WTC11 (cell line): ENCODE data around the gene MGRN1. TPM values are rescaled to one million over a fixed set of nuclear protein-coding genes. Genes with fewer than 3 reads are reported as not detected.

Source experiments
- ATAC-seq: fragments of 200-7000 bp; cut with Tn5 transposase; 2 replicates; pipeline ENCODE4 v1.10.0; 2021; ENCODE audit warnings: mild to moderate bottlenecking, moderate library complexity
- CTCF ChIA-PET: fragments of 300-600 bp; sonication (Branson Sonifier 250); formaldehyde crosslinking; loops from one replicate; lab custom pipeline; 2021; ENCODE audit warnings: antibody characterized with exemption; lab: Charles Lee
- POLR2A ChIA-PET: fragments of 350-600 bp; sonication (Branson Sonifier 250); formaldehyde crosslinking; loops from one replicate; lab custom pipeline; 2021; ENCODE audit warnings: antibody characterized with exemption; lab: Charles Lee
- DNase-seq: peaks from one replicate; pipeline ENCODE4 v3.0.0; 2021; ENCODE audit warnings: low spot score
- H3K27ac Mint-ChIP-seq: 2 replicates; pipeline ENCODE4 v1.8.0; 2021; ENCODE audit warnings: mixed read lengths
- H3K27me3 Mint-ChIP-seq: 2 replicates; pipeline ENCODE4 v1.8.0; 2021; ENCODE audit warnings: low read depth, mild to moderate bottlenecking, moderate library complexity, mixed read lengths
- H3K36me3 Mint-ChIP-seq: 2 replicates; pipeline ENCODE4 v1.8.0; 2021; ENCODE audit warnings: mixed read lengths
- H3K4me1 Mint-ChIP-seq: 2 replicates; pipeline ENCODE4 v1.8.0; 2022; ENCODE audit warnings: mixed read lengths
- H3K4me3 Mint-ChIP-seq: 2 replicates; pipeline ENCODE4 v1.8.0; 2021; ENCODE audit warnings: mild to moderate bottlenecking, moderate library complexity, mixed read lengths
- H3K9me3 Mint-ChIP-seq: 2 replicates; pipeline ENCODE4 v1.8.0; 2021; ENCODE audit warnings: mixed read lengths
- ARID4B ChIP-seq: sonication (generic); formaldehyde crosslinking; IDR thresholded peaks from 2 replicates; pipeline ENCODE4 v1.8.0; 2023; ENCODE audit warnings: missing genetic modification reagents, mild to moderate bottlenecking, borderline replicate concordance
- ATF3 ChIP-seq: sonication (generic); formaldehyde crosslinking; conservative IDR thresholded peaks from 2 replicates; pipeline ENCODE4 v1.8.1; 2022; ENCODE audit warnings: mild to moderate bottlenecking, missing genetic modification reagents
- CBFB ChIP-seq: sonication (generic); formaldehyde crosslinking; IDR thresholded peaks from 2 replicates; pipeline ENCODE4 v1.8.1; 2022; ENCODE audit warnings: mild to moderate bottlenecking, low read depth, missing genetic modification reagents
- ELF4 ChIP-seq: sonication (generic); formaldehyde crosslinking; IDR thresholded peaks from 2 replicates; pipeline ENCODE4 v1.8.1; 2022; ENCODE audit warnings: low read depth, mild to moderate bottlenecking, moderate library complexity, missing genetic modification reagents
- FOXJ3 ChIP-seq: sonication (generic); formaldehyde crosslinking; IDR thresholded peaks from 2 replicates; pipeline ENCODE4 v1.9.0; 2021; ENCODE audit warnings: missing genetic modification reagents, mild to moderate bottlenecking, borderline replicate concordance
- FOXK1 ChIP-seq: sonication (generic); formaldehyde crosslinking; IDR thresholded peaks from 2 replicates; pipeline ENCODE4 v1.8.0; 2022; ENCODE audit warnings: mild to moderate bottlenecking, moderate library complexity, missing genetic modification reagents
- FOXP1 ChIP-seq: sonication (generic); formaldehyde crosslinking; IDR thresholded peaks from 2 replicates; pipeline ENCODE4 v1.8.0; 2022; ENCODE audit warnings: missing genetic modification reagents, mild to moderate bottlenecking, moderate library complexity, borderline replicate concordance
- HMGXB4 ChIP-seq: sonication (generic); formaldehyde crosslinking; IDR thresholded peaks from 2 replicates; pipeline ENCODE4 v1.8.1; 2023; ENCODE audit warnings: mild to moderate bottlenecking, moderate library complexity, missing genetic modification reagents
- IRF1 ChIP-seq: sonication (generic); formaldehyde crosslinking; IDR thresholded peaks from 2 replicates; pipeline ENCODE4 v1.8.0; 2023; ENCODE audit warnings: missing genetic modification reagents
- IRF2 ChIP-seq: sonication (generic); formaldehyde crosslinking; IDR thresholded peaks from 2 replicates; pipeline ENCODE4 v1.8.0; 2022; ENCODE audit warnings: low read depth, missing genetic modification reagents, borderline replicate concordance
- JAZF1 ChIP-seq: fragments of 250-450 bp; sonication (Bioruptor Pico); IDR thresholded peaks from 2 replicates; pipeline ENCODE4 v1.9.0; 2021; ENCODE audit warnings: moderate library complexity, mild to moderate bottlenecking, inconsistent platforms
- JUN ChIP-seq: sonication (generic); formaldehyde crosslinking; IDR thresholded peaks from 2 replicates; pipeline ENCODE4 v1.8.0; 2023; ENCODE audit warnings: mild to moderate bottlenecking, missing genetic modification reagents
- MLX ChIP-seq: sonication (generic); formaldehyde crosslinking; IDR thresholded peaks from 2 replicates; pipeline ENCODE4 v1.8.1; 2023; ENCODE audit warnings: mild to moderate bottlenecking, missing genetic modification reagents, moderate library complexity
- MXD4 ChIP-seq: fragments of 250-450 bp; sonication (Bioruptor Pico); IDR thresholded peaks from 2 replicates; pipeline ENCODE4 v1.8.0; 2021; ENCODE audit warnings: mild to moderate bottlenecking, moderate library complexity, borderline replicate concordance
- NFATC4 ChIP-seq: fragments of 250-450 bp; sonication (Bioruptor Pico); IDR thresholded peaks from 2 replicates; pipeline ENCODE4 v1.9.0; 2021; ENCODE audit warnings: mild to moderate bottlenecking
- NFYB ChIP-seq: sonication (generic); formaldehyde crosslinking; conservative IDR thresholded peaks from 2 replicates; pipeline ENCODE4 v1.8.0; 2022; ENCODE audit warnings: low read depth, missing genetic modification reagents
- USF1 ChIP-seq: sonication (generic); formaldehyde crosslinking; IDR thresholded peaks from 2 replicates; pipeline ENCODE4 v1.8.0; 2022; ENCODE audit warnings: mild to moderate bottlenecking, missing genetic modification reagents
- USF2 ChIP-seq: sonication (generic); formaldehyde crosslinking; IDR thresholded peaks from 2 replicates; pipeline ENCODE4 v1.8.1; 2023; ENCODE audit warnings: mild to moderate bottlenecking, missing genetic modification reagents, moderate library complexity
- ZNF263 ChIP-seq: sonication (generic); formaldehyde crosslinking; IDR thresholded peaks from 2 replicates; pipeline ENCODE4 v1.8.1; 2022; ENCODE audit warnings: low read depth, mild to moderate bottlenecking, moderate library complexity, missing genetic modification reagents
- ZNF512 ChIP-seq: sonication (generic); formaldehyde crosslinking; IDR thresholded peaks from 2 replicates; pipeline ENCODE4 v1.8.1; 2022; ENCODE audit warnings: missing genetic modification reagents, borderline replicate concordance
- ZSCAN18 ChIP-seq: fragments of 250-450 bp; sonication (Bioruptor Pico); IDR thresholded peaks from 2 replicates; pipeline ENCODE4 v2.1.2; 2022; ENCODE audit warnings: mild to moderate bottlenecking, moderate library complexity
- total RNA-seq: library from RNA; stranded (reverse); gene quantifications from 3 replicates; pipeline ENCODE4 v1.2.3, GENCODE V29; 2021

Gene MGRN1
- total RNA-seq, 1 experiment from 2014 or later, result 88.8 TPM

GRCh38 chr16:4706871-4707270 is 82.2 kb downstream of the MGRN1 start (continued):
- TF ChIP-seq USF1 (CRISPR knock-in tag), result no peak
- TF ChIP-seq ZNF263 (CRISPR knock-in tag), result no peak
- no peak for TF ChIP-seq ELF4 (CRISPR knock-in tag)
- TF ChIP-seq ZNF512 (CRISPR knock-in tag), result no peak
- TF ChIP-seq ARID4B, result no peak
- TF ChIP-seq FOXP1, result no peak
- TF ChIP-seq MLX (CRISPR knock-in tag), result no peak
- no peak for TF ChIP-seq MXD4 (CRISPR knock-in tag)
- TF ChIP-seq IRF2 (CRISPR knock-in tag), result no peak
- TF ChIP-seq NFATC4, result no peak
- TF ChIP-seq HMGXB4 (CRISPR knock-in tag), result no peak
- no peak for TF ChIP-seq FOXJ3 (CRISPR knock-in tag)
- TF ChIP-seq IRF1, result no peak

- H3K9me3 Mint-ChIP-seq, result no peaks in the 10 kb centered on the region
- H3K4me1 Mint-ChIP-seq, result peaks cover 14% of the 10 kb centered on the region
- DNase-seq (no peak), ATAC-seq (no peak)
- H3K27me3 Mint-ChIP-seq, result no peaks in the 10 kb centered on the region
- H3K36me3 Mint-ChIP-seq, result peaks cover 46% of the 10 kb centered on the region
- ChIA-PET POLR2A (interaction anchor here (1.4 kb wide), 1 partner anchor 9 kb away, joined by 3 read pairs; no protein-coding TSS in a partner anchor), CTCF (interaction anchor here (1.7 kb wide), 1 partner anchor 27 kb away, joined by 8 read pairs; no protein-coding TSS in a partner anchor)
- no peak overlapping the region for H3K27ac Mint-ChIP-seq
- H3K4me3 Mint-ChIP-seq, result no peak overlapping the region
- TF ChIP-seq JAZF1 (no peak), ZNF512 (CRISPR knock-in tag) (no peak), NFYB (no peak), CBFB (CRISPR knock-in tag) (no peak), FOXK1 (CRISPR knock-in tag) (no peak), USF2 (CRISPR knock-in tag) (no peak), FOXJ3 (CRISPR knock-in tag) (no peak), ATF3 (CRISPR knock-in tag) (no peak), ZSCAN18 (CRISPR knock-in tag) (no peak), JUN (CRISPR knock-in tag) (no peak)
Observed at GRCh38 chr16:4709481-4709880, 84.9 kb downstream of the MGRN1 start.
